Smooth muscle cell (in vitro differentiated cells): ENCODE data around the gene DGCR2. TPM values are rescaled to one million over a fixed set of nuclear protein-coding genes. Genes with fewer than 3 reads are reported as not detected.

Source experiments
- DNase-seq: peaks from one replicate; lab custom pipeline; 2025; ENCODE audit not compliant: unreplicated experiment; lab: John Stamatoyannopoulos, UW
- H2AFZ ChIP-seq: fragments of 200-600 bp; sonication (generic); 2 replicates; pipeline ENCODE4 v1.6.0; 2016; ENCODE audit warnings: antibody characterized with exemption, low read depth, mild to moderate bottlenecking
- H3F3A ChIP-seq: fragments of 200-600 bp; sonication (generic); 2 replicates; pipeline ENCODE4 v1.6.0; 2017; ENCODE audit warnings: antibody characterized with exemption, low read depth
- H3K27ac ChIP-seq: fragments of 200-600 bp; sonication (generic); 2 replicates; pipeline ENCODE4 v1.5.1; 2016; ENCODE audit warnings: low read depth, mild to moderate bottlenecking
- H3K27me3 ChIP-seq: fragments of 200-600 bp; sonication (generic); 2 replicates; pipeline ENCODE4 v1.6.1; 2016; ENCODE audit warnings: low read depth, mild to moderate bottlenecking
- H3K36me3 ChIP-seq: fragments of 200-600 bp; sonication (generic); 2 replicates; pipeline ENCODE4 v1.5.1; 2016; ENCODE audit warnings: low read depth
- H3K4me1 ChIP-seq: fragments of 200-600 bp; sonication (generic); 2 replicates; pipeline ENCODE4 v1.5.1; 2016; ENCODE audit warnings: low read depth
- H3K4me2 ChIP-seq: fragments of 200-600 bp; sonication (generic); 2 replicates; pipeline ENCODE4 v1.6.0; 2016; ENCODE audit warnings: mild to moderate bottlenecking
- H3K4me3 ChIP-seq: fragments of 200-600 bp; sonication (generic); 2 replicates; pipeline ENCODE4 v1.5.1; 2016; ENCODE audit warnings: mild to moderate bottlenecking
- H3K79me2 ChIP-seq: fragments of 200-600 bp; sonication (generic); 2 replicates; pipeline ENCODE4 v1.6.0; 2016; ENCODE audit warnings: low read depth, mild to moderate bottlenecking
- H3K9ac ChIP-seq: fragments of 200-600 bp; sonication (generic); 2 replicates; pipeline ENCODE4 v1.6.0; 2016; ENCODE audit warnings: low read depth
- H3K9me3 ChIP-seq: fragments of 200-600 bp; sonication (generic); replicated peaks from 2 replicates; pipeline ENCODE4 v1.5.1; 2016; ENCODE audit warnings: low read depth
- H4K20me1 ChIP-seq: fragments of 200-600 bp; sonication (generic); 2 replicates; pipeline ENCODE4 v1.6.0; 2016; ENCODE audit warnings: low read depth
- WGBS: methylation state at CpG from one replicate; pipeline ENCODE4 v1.1.7; 2016; ENCODE audit warnings: low lambda C conversion rate; 5-methylcytosine and 5-hydroxymethylcytosine counted together
- polyA plus RNA-seq: library from polyadenylated mRNA; unstranded; fragments of >200 nt; fragmentation: Nextera tagmentation; extraction: Ambion mirVana; gene quantifications from 2 replicates; pipeline ENCODE4 v1.2.1, GENCODE V29; 2016
- total RNA-seq: library from RNA; depleted of rRNA; stranded (reverse); fragments of >200 nt; gene quantifications from 2 replicates; pipeline ENCODE4 v1.2.3, GENCODE V29; 2014
- TF ChIP-seq, protein P1 (sequence below): fragments of 200-600 bp; sonication (generic); IDR thresholded peaks from 2 replicates; pipeline ENCODE4 v1.5.1; 2017; ENCODE audit warnings: borderline replicate concordance, mild to moderate bottlenecking, antibody characterized with exemption; ENCODE audit not compliant: insufficient read depth, poor library complexity, severe bottlenecking

DGCR2 gene
- total and polyA plus RNA-seq, 2 experiments from 2014 or later: 46.7 to 53.2 TPM

DNA sequence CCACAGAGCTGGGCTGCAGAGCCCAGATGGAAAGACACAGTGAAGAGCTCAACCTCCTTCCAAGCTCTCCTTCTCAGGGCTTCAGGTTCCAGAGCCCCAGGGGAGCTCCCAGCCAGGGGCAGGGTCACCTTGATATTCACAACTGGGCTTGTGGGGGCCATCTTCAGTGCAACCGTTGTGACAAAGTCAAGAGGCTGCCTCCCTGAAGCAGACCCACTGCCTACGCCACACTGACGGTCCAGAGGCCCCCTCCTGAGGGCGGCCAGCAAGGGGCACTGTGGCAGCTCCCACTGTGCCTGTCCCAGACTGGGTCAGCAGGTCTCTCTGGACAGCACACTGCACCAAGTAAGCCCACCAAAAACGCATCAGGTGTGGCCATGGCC, 84.1 kb downstream of the DGCR2 start:
- no peaks in the 10 kb centered on the region for H3K27me3 ChIP-seq
- no peak overlapping the region for H3K4me3 ChIP-seq
- TF ChIP-seq, protein P1, sequence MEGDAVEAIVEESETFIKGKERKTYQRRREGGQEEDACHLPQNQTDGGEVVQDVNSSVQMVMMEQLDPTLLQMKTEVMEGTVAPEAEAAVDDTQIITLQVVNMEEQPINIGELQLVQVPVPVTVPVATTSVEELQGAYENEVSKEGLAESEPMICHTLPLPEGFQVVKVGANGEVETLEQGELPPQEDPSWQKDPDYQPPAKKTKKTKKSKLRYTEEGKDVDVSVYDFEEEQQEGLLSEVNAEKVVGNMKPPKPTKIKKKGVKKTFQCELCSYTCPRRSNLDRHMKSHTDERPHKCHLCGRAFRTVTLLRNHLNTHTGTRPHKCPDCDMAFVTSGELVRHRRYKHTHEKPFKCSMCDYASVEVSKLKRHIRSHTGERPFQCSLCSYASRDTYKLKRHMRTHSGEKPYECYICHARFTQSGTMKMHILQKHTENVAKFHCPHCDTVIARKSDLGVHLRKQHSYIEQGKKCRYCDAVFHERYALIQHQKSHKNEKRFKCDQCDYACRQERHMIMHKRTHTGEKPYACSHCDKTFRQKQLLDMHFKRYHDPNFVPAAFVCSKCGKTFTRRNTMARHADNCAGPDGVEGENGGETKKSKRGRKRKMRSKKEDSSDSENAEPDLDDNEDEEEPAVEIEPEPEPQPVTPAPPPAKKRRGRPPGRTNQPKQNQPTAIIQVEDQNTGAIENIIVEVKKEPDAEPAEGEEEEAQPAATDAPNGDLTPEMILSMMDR: no peak
- H3K9ac ChIP-seq: no peak overlapping the region
- 92% methylated on average over 5 of the region's 5 CpGs for WGBS
- H3F3A ChIP-seq: no peaks in the 10 kb centered on the region
- no peak overlapping the region for H3K4me2 ChIP-seq
- DNase-seq: no peak
- H3K9me3 ChIP-seq: no peaks in the 10 kb centered on the region
- H3K27ac ChIP-seq: no peak overlapping the region
- no peaks in the 10 kb centered on the region for H3K4me1 ChIP-seq
- no peak overlapping the region for H2AFZ ChIP-seq
- H4K20me1 ChIP-seq: peaks cover 25% of the 10 kb centered on the region
- H3K36me3 ChIP-seq: no peaks in the 10 kb centered on the region
- no peaks in the 10 kb centered on the region for H3K79me2 ChIP-seq

DNA sequence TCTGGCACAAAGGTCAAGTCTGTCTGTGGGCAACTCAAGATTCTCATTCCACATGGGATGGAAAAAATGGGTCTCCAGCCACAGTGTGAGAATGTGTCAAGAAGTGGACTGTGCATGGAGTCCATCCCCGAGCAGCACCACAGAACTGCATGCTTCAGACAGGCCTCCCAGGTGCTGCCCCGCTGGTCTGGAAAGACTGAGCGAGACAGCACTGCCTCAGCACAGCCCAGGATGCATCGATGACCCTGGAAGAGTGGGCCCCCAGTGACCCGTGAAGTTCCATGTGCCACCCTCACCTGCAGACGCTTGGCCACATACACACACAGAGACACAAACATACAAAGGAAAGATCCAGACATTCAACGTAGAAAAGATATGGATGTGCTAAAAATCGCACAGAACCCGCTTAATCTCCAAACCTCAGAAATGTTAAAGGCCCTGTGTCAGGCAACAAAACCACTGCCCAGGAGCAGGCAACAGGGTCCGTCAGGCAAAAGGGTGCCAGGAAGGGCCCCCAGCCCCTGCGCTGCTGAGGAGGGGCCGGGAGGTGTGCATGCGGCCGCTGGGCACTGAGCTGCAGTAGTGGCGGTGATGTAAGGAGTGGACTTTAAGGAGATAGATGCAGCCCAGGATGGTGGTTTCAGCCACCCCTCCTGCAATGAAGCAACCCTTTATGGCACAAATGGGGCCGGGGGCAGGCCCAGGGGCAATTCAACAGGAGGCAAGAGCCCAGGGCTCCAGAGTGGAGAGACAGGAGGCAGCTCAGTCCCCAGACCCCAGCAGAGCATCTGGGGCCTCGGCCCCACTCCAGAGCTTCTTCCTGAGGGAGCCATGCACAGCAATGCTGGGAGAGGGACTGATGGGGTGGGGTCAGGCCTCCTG, 84.7 kb downstream of the DGCR2 start:
- WGBS: 92% methylated on average over 16 of the region's 17 CpGs
- peaks cover 23% of the 10 kb centered on the region for H4K20me1 ChIP-seq
- TF ChIP-seq, protein P1: no peak
- no peaks in the 10 kb centered on the region for H3F3A ChIP-seq
- H3K4me3 ChIP-seq: no peak overlapping the region
- no peaks in the 10 kb centered on the region for H3K36me3 ChIP-seq
- no peaks in the 10 kb centered on the region for H3K79me2 ChIP-seq
- H3K4me1 ChIP-seq: no peaks in the 10 kb centered on the region
- no peak overlapping the region for H3K27ac ChIP-seq
- DNase-seq: no peak
- no peak overlapping the region for H2AFZ ChIP-seq
- no peaks in the 10 kb centered on the region for H3K27me3 ChIP-seq
- no peak overlapping the region for H3K9ac ChIP-seq
- H3K9me3 ChIP-seq: no peaks in the 10 kb centered on the region
- no peak overlapping the region for H3K4me2 ChIP-seq

DNA sequence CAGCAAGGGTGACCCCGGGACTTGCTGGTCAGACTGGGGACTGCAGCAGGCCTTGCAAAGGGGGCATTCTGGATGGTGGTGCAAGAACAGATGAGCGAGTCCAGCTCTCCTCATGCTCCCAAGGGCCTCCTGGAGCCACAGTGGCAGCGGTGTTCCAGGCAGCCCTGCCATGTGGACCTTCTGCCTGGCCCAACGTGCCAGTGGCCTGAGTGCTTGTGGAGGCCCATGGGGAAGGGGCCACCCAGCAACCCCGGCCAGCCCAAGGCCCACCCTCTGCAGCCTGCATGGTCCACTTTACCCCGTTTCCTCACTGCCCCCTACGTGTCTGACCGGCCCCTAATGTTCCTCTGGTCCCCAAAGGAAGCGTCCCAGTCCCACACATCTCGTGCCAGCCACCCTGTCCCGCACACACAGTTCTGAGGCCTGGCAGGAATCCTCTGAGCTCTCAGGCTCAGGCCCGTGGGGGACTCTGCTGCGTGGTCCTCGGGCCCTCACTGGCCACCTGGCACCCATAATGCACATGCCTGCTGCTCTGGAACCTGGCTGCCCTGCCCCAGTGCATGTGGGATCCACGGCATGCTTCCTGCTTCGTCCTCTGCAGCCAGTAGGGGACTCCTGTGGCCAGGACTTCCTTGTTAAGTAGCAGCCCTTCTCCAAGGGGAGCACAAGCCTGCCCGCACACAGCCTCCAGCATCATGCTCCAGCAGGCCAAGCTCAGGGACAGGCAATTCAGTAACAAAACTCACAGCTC, 85.5 kb downstream of the DGCR2 start:
- 93% methylated on average over 17 of the region's 17 CpGs for WGBS
- Histone ChIP-seq H4K20me1 (peaks cover 23% of the 10 kb centered on the region), H3K9ac (no peak overlapping the region), H3K9me3 (no peaks in the 10 kb centered on the region), H3K36me3 (no peaks in the 10 kb centered on the region), H3K4me3 (no peak overlapping the region), H3K4me2 (no peak overlapping the region), H2AFZ (no peak overlapping the region), H3K27ac (no peak overlapping the region), H3K4me1 (no peaks in the 10 kb centered on the region), H3F3A (no peaks in the 10 kb centered on the region), H3K27me3 (no peaks in the 10 kb centered on the region), H3K79me2 (no peaks in the 10 kb centered on the region)
- TF ChIP-seq, protein P1: no peak
- DNase-seq: no peak
